GM12891 (cell line): ENCODE results near the gene PTH2.

Experiments used
- POLR2A ChIP-seq: IDR thresholded peaks from 2 replicates; pipeline ENCODE4 v1.6.1; 2011; ENCODE audit warnings: low read depth, low read length, control low read depth
- POLR2AphosphoS5 ChIP-seq: IDR thresholded peaks from 2 replicates; pipeline ENCODE4 v1.6.1; 2011; ENCODE audit warnings: low read depth, low read length, control low read depth
- POU2F2 ChIP-seq: IDR thresholded peaks from 2 replicates; pipeline ENCODE4 v1.6.1; 2011; ENCODE audit warnings: low read depth, mild to moderate bottlenecking, control low read depth, low read length, moderate library complexity
- TAF1 ChIP-seq: IDR thresholded peaks from 2 replicates; pipeline ENCODE4 v1.6.1; 2011; ENCODE audit warnings: low read depth, low read length, control low read depth

GRCh38 chr19:49448432-49448786 is 25.2 kb upstream of the PTH2 start:
- TF ChIP-seq POLR2A (no peak), TAF1 (no peak), POLR2AphosphoS5 (no peak), POU2F2 (no peak)
